Suppressor macrophage (primary cell): ENCODE results near the gene MAP1S.

Source experiments
- DNase-seq, 4 experiments: peaks; one replicate each; pipeline ENCODE4 v3.0.0-alpha.2; 2020 to 2022
- total RNA-seq, 17 experiments: gene quantifications; one replicate each; lab custom pipeline; 2026; ENCODE audit warnings: mixed read lengths in 6 of 17, inconsistent platforms in 3 of 17; lab: John Stamatoyannopoulos, UW

The MAP1S gene, protein sequence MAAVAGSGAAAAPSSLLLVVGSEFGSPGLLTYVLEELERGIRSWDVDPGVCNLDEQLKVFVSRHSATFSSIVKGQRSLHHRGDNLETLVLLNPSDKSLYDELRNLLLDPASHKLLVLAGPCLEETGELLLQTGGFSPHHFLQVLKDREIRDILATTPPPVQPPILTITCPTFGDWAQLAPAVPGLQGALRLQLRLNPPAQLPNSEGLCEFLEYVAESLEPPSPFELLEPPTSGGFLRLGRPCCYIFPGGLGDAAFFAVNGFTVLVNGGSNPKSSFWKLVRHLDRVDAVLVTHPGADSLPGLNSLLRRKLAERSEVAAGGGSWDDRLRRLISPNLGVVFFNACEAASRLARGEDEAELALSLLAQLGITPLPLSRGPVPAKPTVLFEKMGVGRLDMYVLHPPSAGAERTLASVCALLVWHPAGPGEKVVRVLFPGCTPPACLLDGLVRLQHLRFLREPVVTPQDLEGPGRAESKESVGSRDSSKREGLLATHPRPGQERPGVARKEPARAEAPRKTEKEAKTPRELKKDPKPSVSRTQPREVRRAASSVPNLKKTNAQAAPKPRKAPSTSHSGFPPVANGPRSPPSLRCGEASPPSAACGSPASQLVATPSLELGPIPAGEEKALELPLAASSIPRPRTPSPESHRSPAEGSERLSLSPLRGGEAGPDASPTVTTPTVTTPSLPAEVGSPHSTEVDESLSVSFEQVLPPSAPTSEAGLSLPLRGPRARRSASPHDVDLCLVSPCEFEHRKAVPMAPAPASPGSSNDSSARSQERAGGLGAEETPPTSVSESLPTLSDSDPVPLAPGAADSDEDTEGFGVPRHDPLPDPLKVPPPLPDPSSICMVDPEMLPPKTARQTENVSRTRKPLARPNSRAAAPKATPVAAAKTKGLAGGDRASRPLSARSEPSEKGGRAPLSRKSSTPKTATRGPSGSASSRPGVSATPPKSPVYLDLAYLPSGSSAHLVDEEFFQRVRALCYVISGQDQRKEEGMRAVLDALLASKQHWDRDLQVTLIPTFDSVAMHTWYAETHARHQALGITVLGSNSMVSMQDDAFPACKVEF
- 11.9 to 104 (median 37.6) reads per million in 17 experiments for total RNA-seq

DNA sequence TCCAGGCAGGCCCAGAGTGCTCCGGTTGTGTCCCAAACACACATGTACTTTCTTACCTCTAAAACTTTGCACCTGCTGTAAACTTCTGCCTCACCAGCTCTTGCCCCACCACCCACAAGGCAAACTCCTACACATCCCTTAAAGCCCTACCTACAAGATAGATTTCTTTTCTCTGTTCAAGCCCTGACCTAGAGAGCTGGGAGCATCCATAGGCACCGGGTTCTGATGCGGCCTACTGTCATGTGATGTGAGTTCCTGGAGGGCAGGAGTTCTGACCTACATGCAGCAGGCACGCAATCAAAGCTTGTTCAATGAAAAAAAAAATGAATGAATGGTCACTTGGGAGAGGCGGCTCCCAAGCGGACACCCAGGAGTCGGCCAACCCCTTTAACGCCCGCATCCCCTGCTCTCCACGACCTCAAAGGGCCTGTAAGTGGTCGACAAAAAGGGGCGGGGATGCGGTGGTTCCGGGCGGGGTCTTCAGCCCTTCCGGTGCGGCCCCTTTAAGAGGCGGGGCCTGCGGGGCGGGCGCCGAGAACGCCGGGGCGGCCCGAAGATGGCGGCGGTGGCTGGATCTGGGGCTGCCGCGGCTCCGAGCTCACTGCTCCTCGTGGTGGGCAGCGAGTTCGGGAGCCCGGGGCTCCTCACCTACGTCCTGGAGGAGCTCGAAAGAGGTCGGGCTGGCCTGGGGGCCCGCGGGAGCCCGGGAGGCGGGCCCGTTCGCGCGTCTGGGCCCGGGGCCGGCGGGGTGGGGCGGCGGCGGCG, at the start of gene MAP1S:
Gene MAP1S, plus strand, starts transcription at position 534 of the 765 bp plus-strand sequence. Its CDS starts 23 bp downstream, at position 557.
- peak; percentile 58 to 84 (median 69) for DNase-seq

GRCh38 chr19:17671906-17672305, 47.4 kb upstream of the MAP1S start:
- peak; percentile 31 to 52 (median 50) for DNase-seq

DNA sequence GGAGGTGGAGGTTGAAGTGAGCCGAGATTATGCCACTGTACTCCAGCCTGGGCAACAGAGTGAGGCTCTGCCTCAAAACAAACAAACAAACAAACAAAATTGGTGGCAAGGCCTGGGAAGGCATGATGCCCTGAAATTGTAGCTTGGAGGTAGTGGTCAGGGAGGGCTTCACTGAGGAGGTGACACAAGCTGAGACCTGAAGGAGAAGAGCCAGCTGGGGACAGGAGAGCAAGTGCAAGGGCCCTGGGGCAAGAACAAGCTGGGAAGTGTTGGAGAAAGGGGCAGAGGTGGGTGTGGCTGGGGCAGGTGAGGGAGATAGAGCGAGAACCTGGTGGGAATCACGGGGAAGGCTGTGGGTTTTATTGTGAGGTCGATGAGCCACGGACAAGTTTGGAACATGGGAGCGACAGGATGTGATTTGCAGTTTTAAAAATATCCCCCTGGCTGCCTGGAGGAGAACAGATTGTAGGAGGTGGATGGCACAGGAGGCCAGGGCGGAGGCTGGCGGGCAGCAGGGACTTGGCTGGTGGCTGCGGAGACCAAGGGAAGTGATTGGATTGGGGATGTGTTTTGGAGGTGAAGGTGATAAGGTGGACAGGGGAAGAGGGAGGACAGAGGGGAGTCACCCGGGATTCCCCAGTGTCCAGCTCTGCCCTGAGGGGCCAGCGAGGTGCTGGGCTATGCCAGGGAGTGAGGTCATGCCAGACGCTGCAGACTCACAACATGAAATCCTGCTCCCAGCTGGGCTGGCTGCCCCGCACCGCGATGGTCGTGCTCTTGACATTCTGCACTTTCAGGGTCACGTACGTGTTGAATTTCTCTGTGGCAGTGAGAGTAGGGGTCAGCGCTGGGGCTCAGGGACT, 45.1 kb upstream of the MAP1S start:
- DNase-seq = no peak

DNA sequence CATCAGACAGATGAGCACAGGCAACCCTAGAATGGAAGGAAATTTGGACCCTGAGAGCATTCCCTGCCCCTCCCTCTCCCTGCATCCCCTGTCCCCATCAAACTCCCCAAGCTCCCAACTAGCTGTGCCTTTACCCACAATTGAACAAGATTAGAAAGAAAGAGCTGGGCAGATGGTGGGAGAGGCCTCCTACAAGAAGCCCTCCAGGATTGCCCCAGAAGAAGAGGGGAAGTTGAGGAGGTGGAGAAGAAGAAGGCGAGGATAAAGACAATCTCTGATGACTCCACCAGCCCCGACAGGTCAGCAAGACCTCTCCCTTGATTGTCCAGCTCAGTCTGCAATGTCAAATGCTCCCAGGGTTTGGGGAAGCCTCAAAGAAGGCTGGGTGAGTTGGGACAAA, 43.0 kb upstream of the MAP1S start:
- DNase-seq = no peak

DNA sequence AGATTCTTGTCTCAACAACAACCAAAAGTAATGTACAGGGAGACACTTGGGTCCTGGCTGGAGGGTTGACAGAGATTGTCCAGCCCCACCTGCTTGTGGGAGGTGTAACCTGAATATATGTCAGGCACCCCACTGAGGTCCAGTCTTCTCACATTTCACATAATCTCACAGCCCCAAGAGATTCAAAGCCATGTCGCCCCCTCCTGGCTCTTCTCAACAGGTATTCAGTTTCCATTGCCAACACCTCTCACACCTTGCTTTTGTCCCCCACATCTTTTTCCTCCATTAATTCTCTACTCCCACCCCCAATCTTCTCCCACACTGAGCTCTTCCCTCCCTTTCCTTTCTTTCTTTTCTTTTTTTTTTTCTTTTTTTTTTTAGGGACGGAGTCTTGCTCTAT, 42.3 kb upstream of the MAP1S start:
- no peak for DNase-seq

DNA sequence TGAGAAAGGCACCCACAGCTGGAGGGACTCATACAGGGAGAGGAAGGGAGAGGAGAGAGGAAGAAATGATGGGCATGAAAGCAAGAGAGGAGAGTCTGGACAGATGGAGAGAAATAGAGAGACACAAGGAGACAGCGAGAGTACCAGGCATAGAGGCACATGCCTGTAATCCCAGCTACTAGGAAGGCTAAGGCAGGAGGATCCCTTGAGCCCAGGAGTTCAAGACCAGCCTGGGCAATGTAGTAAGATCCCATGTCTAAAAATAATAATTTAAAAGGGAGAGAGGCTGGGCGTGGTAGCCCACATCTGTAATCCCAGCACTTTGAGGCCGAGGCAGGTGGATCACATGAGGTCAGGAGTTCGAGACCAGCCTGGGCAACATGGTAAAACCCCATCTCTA, 40.4 kb upstream of the MAP1S start:
- DNase-seq = no peak

- DNase-seq = no peak
Observed at GRCh38 chr19:17679526-17680229, 39.6 kb upstream of the MAP1S start.

GRCh38 chr19:17680230-17680722, 39.0 kb upstream of the MAP1S start:
- peak; percentile 91 to 94 (median 94) for DNase-seq

GRCh38 chr19:17681505-17682125, 37.7 kb upstream of the MAP1S start:
- peak; percentile 44 to 74 (median 56) for DNase-seq

- no peak for DNase-seq
Observed at GRCh38 chr19:17682273-17682672, 37.0 kb upstream of the MAP1S start.

DNA sequence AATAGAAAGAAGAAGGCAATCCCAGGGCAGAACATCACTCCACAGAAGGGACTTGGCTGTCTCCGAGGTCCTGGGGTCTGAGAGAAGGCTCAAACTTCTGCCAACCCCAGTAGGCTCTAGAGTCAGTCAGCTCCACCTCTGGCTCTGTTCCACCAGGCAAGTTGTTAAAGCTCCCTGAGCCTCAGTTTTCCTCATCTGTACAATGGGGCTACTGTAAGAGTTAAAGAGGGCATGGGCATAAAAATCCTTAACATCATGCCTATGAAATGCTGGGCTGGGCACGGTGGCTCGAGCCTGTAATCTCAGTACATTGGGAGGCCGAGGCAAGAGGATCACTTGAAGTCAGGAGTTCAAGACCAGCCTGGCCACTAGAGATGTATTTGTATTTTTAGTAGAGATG, 36.2 kb upstream of the MAP1S start:
- DNase-seq = no peak

DNA sequence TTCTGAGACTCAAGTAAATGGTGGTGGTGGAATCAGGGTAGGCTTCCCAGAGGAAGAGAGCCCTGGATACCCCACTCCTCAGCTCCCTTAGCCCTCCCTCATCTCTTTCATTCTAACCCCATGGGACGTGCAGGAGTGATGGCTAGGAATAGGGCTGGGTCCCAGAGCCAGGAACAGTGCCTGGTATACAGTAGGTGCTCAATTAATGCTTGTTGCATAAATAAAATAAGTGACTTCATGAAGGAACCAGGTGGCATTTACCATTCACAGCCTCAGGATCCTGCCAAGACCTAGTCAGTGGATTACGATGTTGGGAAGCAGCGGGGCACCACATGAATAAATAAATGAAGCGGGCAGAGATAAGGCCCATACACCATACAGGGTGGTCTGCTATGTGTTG, 35.0 kb upstream of the MAP1S start:
- DNase-seq = no peak

GRCh38 chr19:17685451-17686022, 33.7 kb upstream of the MAP1S start:
- DNase-seq = no peak

GRCh38 chr19:17686023-17686521, 33.2 kb upstream of the MAP1S start:
- no peak for DNase-seq

DNA sequence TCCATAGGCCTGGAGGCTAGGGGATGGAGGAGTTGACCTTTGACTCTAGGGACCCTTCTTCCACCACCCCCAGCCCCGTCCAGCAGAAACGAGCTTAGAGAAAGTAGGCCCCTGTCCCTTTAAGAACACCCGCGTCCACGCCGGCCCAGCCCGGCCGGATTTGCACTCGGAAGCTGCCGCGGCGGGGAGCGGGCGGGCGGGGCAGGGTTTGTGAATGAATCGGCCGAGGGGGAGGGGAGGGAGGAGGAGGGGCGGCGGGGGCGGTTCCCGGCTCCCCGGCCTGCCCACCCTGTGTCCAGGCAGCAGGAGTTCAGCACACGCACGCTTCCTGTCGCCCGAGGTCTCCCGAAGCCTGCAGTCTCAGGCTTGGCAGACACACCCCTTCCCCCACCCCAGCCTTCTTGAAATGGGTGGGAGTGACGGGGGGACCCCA, 32.7 kb upstream of the MAP1S start:
- DNase-seq = peak in 2 of 4 experiments; percentile 31 to 40

GRCh38 chr19:17687141-17687856, 32.0 kb upstream of the MAP1S start:
- DNase-seq = no peak

DNA sequence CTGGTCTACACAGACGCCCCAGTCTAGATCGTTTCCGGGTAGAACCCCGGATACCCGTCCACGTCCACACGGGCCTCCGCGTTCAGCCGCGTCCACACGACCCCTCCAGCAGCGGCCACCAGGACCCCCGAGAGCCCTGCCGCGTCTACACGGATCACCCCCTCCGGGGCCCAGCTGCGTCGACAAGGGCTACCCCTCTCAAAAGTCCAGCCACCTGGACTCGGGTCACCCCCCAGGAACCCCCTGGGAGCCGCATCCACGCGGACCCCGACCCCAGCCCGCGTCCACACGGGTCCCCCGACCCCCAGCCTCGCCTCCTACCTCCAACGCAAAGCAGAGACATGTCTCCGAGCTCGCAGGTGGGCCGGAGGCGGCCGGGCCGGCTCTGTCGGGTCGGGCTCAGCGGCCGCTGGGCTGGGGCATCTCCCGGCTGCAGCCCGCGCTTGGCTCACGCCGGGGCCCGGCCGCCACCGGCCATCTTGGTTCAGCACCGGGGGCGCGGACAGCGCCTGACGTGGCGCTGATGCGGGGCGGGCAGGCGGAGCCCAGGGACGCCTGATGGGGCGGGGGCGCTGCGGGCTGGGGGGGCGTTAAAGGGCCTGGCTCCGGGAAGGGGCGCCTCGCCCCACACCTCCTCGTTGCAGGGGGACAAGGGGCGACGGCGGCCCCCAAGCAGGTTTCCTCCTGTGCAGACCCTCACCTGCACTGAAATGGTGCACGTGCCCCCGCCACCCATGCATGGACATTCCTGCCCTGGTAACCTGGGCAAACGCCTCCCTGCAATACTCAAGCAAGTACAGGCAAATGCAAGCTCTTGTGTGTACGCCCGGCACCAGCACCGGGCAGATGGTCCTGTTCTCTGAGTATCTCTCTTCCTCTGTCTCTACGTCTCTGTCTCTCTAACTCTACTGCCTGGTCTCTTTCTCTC, 31.2 kb upstream of the MAP1S start, which contains the start of gene UNC13A:
Gene UNC13A, minus strand, starts transcription at position 498 of the 928 bp plus-strand sequence. Its CDS starts 155 bp downstream, at position 343.
- peak; percentile 47 to 76 (median 62) for DNase-seq
